Stimulated activated CD4-positive, alpha-beta T cell treated with anti-CD3 and anti-CD28 coated beads, Interleukin-4, amount 100 ng/mL, for 24 hours (primary cell): ENCODE measurements around the gene RAB3B.
"Not testable (repeated sequence)": the region's sequence is repeated elsewhere in the genome, so short reads cannot be mapped to it uniquely, and the experiment has no call there.

Experiments used
- DNase-seq: peaks from one replicate; pipeline ENCODE4 v3.0.0-alpha.2; 2020

RAB3B gene

DNA sequence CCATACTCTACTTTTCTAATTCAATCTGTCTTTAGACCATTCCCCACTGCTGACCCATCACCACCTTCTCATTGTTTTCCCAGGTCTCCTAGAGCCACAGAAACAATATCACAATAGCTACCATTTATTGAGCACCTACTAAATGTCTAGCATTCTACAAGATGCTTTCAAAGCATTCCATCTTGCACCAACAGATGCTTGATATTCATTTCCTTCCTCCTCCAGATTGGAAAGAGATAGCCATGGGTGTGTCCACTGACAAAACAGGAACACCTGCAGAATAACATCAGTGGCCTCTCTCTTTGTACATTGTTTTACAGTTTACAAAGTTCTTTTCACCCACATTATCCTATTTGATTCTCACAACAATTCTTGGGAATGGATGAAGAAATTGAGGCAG lies 2.2 kb downstream of the RAB3B start:
- DNase-seq: no peak

GRCh38 chr1:51986718-51987117 lies 3.8 kb downstream of the RAB3B start:
- DNase-seq: no peak

DNA sequence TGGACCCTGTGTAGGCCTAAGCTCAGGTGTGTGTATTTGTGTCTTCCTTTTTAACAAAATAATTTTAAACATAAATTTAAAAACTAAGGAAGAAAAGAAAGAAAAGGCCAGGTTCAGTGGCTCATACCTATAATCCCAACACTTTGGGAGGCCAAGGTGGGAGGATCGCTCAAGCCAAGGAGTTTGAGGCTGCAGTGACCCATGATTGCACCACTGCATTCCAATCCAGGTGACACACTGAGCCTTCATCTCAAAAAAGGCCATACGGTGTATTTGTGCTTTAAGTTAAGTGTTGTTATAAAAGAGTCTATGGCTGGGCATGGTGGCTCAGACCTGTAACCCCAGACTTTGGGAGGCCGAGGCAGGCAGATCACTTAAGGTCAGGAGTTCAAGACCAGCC lies 8.3 kb downstream of the RAB3B start:
- no peak for DNase-seq

DNA sequence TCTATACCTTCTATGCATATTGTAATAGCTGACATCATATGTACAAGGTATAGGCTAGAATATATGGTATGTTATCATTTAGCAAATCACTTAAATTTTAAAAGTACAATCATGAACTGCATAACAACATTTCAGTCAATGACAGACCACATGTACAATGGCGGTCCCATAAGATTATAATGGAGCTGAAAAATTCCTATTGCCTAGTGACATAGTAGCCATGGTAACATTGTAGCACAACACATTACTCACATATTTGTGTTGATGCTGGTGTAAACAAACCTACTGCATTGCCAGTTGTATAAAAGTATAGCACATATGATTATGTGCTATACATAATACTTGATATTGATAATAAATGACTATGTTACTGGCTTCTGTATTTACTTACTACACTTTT lies 8.9 kb downstream of the RAB3B start:
- DNase-seq: no peak

- DNase-seq: no peak
Observed at GRCh38 chr1:51978099-51978498, 12.4 kb downstream of the RAB3B start.

DNA sequence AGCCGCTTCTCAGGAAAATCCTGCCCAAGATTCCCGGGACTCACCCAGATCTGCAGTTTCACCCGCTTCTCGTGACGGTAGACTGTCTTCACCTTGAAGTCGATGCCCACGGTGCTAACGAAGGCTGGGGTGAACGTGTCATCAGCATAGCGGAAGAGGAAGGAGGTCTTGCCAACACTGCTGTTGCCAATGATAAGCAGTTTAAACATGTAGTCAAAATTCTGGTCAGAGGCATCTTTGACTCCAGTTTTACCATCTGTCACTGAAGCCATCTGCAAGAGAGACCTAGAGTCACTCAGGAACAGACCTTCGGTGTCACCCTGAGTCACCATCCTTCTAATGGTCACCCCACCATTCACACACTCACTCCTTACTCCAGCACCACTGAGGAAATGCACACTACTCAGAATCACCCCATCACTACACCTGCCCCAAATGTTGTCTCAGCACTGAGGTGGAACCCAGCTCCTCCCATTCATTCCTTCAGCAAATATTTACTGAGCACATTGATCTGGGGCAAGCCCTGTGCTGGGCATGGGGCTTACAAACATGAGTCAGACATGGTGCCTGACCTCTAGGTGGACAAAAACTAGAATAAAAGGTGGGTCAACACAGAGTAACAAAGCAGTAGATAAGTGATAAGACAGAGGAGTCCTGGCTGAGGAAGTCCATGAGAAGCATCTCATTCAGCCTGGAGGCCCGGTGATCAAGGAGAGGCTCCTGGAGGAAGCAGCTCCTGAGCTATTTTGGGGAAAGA lies 13.5 kb downstream of the RAB3B start:
- DNase-seq: no peak

DNA sequence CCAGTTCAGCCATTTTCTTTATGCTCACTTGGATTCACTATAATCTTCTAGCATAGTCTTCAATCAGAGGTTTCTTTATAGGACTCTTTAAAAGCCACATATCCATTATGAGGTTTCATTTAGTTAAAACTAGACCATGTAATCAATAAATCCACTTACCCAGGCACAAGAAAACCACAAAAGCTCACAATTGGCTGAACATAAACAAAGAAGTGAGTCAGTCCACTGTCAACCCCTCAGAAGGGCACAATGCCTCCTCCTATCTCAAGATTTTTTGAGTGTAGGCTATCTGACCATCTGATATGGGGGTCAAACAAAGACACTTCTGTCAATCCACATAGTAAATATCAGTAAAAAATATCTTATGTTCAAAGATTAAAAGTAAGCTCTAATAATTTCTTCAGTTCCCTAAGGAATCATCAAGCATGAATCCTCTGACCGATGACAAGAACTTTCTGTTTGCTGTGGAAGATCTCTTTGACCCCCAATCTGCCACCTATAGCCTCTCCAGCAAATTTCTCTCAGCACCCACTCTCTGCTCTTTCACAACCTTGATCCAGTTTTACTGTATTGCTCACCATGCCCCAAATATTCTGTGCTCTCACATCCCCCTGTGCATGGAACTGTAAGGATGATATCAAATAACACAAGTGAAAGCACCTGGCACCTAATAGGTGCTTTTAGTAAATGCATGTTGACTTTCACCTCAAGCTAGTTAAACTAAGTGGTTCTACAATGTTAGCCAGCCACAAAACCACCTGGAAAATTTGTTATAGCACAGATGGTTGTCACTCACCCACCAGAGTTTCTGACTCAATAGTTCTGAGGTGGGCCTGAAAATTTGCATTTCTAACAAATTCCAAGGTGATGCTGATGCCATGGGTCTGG lies 16.7 kb downstream of the RAB3B start:
- DNase-seq: no peak

GRCh38 chr1:51969038-51969705 lies 21.3 kb downstream of the RAB3B start:
- no peak for DNase-seq

DNA sequence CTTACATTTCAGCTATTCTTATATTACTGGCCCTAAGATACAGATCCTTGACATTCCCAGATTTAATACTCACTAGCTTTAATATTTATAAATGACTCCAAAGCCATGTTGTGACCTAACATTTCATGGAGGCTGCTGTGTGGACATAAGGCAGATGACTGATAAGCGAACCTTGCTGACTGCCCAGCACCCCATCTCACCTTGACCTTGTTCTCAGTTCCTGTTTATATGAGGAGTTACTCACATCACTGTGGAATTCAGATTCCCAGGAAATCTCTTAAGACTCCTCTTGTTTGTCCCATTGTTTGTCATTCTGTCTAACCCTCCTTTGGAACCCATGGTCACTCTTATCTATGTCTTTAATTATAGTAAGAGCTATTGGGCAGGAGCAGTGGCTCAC lies 21.9 kb downstream of the RAB3B start:
- no peak for DNase-seq

- DNase-seq: not testable (repeated sequence)
Observed at GRCh38 chr1:51967213-51967791, 23.2 kb downstream of the RAB3B start.

GRCh38 chr1:51966559-51966958 lies 23.9 kb downstream of the RAB3B start:
- no peak for DNase-seq

- no peak for DNase-seq
Observed at GRCh38 chr1:51964309-51964696, 26.2 kb downstream of the RAB3B start.

DNA sequence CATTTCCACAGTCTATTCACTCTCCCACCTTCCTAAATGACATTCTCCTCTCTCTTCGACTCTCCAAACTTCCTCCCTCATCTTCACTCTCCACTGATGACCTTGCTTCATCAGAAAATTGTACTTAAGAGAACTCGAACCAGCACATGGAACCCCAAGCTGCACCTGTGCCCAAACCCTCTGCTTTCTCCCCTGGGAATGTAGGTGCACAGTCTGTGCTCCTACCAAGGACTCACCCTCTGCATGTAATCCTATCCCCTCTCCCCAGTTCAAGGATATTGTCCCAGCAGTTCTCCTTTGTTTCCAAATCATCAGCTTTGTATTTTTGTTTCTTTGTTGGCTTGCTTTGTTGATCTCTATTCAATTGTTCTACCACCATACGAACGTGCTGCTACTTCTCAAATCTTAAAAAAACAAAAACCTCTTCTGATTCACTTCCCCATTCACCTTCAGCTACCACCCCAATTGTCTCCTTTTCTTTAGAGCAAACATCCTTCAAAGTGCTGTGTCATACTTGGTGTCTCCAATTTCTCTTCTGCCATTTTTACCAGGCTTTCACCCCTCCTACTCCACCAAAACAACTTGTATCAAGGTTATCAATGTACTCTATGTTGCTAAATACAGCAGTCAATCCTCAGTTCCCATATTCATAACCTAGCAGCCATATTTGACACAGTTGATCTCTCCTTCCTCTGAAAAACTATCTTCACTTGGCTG lies 26.8 kb downstream of the RAB3B start:
- no peak for DNase-seq

- no peak for DNase-seq
Observed at GRCh38 chr1:51962486-51963356, 27.8 kb downstream of the RAB3B start.

- no peak for DNase-seq
Observed at GRCh38 chr1:51961954-51962353, 28.5 kb downstream of the RAB3B start.

DNA sequence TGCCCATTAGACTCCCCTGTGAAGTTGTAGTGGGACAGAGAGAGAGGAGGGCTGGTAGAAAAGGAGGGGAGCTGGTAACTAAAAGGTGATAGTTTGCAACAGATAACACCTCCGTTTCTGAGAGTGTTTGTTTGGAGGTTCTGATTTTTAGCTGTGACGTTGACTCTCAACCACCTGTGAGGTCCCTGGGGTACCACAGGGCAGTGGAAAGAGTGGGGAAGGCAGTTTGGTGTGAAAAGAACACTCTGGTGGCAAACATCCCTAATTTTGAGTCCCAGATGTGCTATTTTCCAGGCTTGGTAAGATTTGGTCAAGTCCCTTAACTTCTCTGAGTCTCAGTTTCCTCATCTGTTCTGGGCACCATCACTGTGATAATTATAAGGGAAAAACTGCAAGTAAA lies 29.3 kb downstream of the RAB3B start:
- no peak for DNase-seq

- no peak for DNase-seq
Observed at GRCh38 chr1:51960262-51960661, 30.2 kb downstream of the RAB3B start.

GRCh38 chr1:51958824-51959223 lies 31.7 kb downstream of the RAB3B start:
- no peak for DNase-seq

- DNase-seq: no peak
Observed at GRCh38 chr1:51957618-51958017, 32.9 kb downstream of the RAB3B start.

DNA sequence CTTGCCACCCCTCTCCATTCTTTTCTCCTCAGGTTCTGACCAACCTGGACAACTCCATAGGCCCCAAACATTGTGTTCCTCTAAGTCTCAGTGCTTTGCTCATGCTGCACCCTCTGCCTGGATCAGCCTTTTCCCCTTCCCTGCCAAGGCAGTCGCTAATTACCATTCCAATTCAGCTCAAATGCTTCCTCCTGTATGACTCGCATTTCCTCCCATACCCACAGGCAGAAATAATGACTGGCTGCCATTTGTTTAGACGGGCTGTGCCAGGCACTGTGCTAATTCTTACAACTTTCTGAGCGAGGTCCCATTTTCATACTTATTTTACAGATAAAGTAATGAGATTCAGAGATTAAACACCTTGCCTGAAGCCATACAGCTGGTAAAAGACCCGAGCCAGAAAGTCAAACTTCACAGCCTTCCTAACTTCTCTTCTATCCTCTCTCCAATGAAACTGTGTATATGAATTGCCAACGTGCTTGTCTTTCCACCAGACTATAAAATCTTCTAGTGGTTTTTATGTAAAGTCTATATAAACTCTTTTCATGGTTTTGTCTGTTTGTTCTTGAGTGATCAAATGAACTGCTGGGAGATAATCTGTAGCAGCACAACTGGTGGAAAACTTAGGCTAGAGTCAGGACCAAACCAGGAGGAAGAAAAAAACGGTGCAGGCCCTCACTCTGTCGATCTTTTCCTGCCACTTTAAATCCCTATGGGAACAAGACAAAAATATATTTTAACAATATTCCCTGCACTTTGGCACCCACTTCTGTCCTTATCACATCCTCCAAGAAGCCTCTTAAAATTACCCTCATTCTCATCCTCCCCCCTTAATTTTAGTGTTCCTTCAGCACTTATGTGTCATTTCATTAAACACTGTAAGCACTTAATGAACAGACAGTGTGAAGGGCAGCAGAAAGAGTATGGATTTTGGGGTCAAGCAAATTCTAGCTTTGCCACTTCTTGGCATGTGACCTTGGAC lies 33.7 kb downstream of the RAB3B start:
- DNase-seq: no peak
